Hepatic stellate cell (primary cell): Measurements from ENCODE around the gene AMBRA1.

Source experiments
- DNase-seq: peaks from one replicate; pipeline ENCODE4 v3.0.0; 2011; ENCODE audit warnings: low spot score

The AMBRA1 gene

DNA sequence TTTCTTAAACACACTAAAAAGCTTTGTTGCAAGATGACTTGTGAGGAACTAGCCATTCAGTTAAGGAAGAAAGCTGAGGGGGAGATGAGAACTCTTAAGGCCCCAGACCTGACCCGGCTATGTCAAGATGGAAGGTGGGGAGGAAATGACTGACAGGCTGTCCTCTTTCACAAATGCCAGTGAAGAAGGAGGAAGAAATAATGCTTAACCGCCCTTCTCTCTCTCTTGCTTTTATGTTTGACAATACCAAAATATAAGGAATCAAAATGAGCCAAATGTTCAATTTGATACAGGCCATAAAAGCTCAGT lies 87.4 kb downstream of the AMBRA1 start:
- DNase-seq = no peak

DNA sequence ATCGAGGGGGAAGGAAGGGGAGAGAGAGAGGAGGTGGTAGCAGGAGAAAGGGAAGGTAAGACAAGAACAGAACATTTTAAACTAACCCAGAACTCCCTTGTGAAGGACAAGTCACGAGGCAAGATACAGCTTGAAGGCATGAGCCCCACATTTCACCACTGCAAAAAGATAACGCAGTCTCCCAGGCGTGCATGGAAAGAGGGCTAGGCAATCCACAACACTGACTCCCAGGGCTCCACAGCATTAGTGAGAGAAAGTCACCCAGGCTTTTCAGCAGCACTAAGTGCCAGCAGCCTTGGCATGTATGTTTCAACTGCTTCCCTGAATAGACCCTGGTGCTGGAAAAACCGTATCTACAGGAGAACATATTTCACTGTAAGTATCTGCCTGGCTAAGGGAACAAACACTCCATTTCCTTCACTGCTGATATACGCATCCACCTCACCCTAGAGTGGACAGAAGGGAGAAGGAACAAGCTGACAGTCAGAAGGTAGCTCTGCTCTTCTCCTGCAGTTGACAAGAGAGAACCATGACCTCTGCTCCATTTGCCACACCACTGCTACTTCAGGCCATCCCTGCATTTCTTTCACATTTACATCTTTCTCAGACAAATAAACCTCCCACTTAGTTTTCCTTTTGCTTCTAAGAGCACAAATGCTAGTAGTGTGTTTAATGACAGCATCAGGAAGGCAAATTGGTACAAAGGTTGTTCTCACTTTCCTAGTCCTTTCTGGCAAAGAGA lies 87.9 kb downstream of the AMBRA1 start:
- no peak for DNase-seq

GRCh38 chr11:46504817-46505613 lies 88.8 kb downstream of the AMBRA1 start:
- DNase-seq = peak; percentile 29

- DNase-seq = no peak
These were observed 94.0 kb downstream of the AMBRA1 start for GRCh38 chr11:46499821-46500220.

DNA sequence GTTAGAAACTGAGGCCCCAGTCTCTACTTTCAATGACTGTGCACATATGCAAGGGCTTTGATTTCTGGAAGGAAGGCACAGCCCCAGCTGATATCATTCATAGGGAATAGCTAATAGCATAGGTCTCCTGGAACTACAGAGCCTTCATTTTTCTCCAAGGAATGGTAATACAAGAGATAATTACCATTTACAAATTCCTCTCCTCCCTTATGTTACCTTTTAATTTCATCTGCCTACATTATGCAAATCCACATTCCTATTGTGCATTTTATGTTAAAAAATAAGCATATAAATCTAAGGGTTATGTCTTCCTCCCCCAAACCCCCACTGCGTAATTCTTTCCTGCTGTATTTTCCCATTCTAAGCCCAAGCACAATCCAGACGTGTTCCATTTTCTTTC lies 94.9 kb downstream of the AMBRA1 start:
- DNase-seq = no peak

DNA sequence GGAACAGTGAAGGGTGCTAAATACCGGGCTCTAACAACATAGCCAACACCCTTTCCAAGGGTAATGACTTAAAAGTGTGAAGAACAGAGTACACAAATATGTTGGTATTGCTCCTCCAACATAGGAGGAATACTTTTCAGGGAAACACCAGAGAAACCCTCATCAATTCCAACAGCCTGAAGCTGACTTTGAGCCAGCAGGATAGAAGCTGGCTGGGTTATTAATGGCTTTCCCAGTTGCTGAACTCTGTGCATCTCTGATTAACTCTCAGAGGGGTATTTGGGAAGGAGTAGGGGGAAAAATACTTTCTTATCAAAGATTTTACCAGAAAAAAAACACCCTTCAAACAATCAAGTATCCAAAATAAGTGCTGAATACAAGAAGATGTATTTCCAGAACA lies 95.6 kb downstream of the AMBRA1 start:
- DNase-seq = no peak

DNA sequence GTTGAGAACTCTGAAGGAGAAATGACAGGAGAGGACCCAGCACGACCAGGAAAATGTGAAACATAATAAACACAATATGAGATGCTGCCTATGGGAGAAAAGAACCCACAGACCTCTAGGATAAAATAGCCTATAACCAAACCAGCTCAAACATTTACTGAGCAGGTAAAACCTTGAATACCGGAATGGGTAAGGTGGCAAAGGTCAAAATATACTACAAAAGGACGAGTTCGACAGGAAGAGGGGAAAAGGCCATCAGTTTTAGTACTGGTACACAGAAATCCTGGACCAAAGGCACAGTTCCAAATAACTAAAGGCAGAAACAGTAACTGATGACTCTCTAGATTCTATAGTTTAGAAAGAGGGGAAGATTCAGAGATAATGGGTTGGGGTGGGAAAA lies 96.3 kb downstream of the AMBRA1 start:
- DNase-seq = no peak

DNA sequence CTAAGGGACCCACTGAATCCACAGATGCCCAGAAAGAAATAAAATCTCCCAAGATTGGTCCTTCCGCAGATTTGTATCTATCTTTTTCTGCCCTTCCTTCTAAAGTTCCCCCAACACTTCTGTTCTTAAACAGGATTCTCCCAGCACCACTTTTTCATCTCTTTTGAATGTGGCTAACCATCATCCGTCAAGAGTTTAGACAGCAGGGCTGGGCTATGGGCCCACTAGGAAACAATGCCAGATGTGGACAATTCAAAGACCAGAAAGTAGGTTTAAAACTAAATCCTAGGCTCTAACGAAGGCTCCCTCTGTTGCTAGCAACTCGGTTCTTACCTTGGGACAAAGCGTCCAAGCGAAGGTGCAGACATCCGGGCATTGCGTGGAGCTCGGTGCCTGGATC lies 100.0 kb downstream of the AMBRA1 start:
- no peak for DNase-seq

- no peak for DNase-seq
These were observed 101.3 kb downstream of the AMBRA1 start for GRCh38 chr11:46492532-46492931.

DNA sequence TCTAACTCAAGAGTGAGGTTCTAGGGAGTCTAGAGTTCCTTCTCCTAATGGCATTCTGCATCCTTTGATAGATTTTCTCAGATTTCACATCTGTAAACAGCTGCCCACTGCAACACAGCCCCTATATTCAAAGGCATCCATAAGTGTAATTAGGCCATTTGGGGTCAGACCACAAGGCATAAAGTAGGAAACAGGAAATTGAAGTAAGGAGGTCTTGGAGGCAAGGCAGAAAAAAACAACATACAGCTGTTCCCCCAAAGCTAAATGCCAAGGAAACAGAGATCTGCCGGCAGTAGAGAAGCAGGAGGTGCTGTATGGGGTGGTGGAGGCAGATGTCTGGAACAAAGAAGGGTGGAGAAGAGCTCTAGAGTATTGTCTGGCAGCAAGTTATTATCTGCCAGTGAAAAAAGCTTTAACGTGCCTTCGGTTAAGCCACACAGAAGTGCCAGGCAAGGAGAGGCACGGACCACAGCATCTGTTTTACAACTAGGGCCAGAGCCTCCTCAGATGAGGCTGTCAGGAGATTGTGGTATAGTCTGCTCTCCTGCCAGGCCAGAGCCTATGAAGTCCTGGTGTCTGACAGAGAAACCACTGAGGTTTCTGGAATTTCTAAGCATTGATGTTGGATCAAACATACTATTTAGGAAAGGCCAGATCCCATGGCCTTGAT lies 102.0 kb downstream of the AMBRA1 start:
- no peak for DNase-seq

GRCh38 chr11:46490666-46491065 lies 103.2 kb downstream of the AMBRA1 start:
- no peak for DNase-seq

GRCh38 chr11:46489656-46490560 lies 103.9 kb downstream of the AMBRA1 start:
- DNase-seq = peak; percentile 26

DNA sequence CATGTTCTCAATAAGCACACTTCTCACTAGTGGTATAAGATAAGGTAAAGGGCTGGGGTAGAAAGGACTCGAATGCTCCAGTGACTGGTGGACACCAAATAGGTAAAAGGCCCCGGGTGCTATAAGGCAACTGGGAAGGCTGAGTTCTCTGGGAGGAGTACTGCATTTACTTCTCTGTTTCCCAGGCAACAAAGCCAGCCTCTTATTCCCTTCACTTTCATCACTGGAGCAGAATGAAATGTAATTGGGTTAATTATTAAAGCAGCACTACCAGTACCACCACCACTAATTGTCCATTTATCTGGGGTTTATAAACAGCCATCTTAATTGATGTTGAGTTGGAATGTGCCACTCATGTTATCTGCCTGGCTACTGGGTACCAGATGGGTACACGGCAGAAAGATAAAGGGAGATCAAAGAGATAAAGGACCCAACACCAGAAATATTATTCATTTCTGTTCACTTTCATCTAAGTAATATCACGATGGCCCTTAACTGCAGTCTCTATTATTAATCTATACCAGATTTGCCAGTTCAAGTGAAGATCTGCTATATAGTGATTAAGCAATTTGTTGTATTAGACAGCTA lies 107.9 kb downstream of the AMBRA1 start:
- DNase-seq = no peak

DNA sequence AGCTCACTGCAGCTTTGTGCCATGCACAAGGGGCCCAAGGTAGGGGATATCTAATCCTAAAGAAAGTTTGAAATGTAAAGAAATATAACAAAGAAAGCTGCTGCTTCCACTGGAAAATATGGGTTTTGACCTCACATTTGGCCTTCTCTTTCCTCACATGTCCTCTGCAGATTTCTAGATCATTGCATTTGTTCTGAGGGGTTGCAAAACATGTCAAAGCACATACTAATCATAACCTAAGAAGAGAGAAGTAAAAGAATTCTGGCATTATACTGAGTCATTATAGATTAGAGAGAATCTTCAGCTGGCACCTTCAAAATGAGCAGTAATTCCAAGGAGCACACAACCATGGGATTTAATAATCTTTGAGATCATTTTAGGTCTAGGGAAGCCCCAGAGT lies 109.7 kb downstream of the AMBRA1 start:
- DNase-seq = no peak

- no peak for DNase-seq
These were observed 112.9 kb downstream of the AMBRA1 start for GRCh38 chr11:46480909-46481308.

- DNase-seq = no peak
These were observed 113.6 kb downstream of the AMBRA1 start for GRCh38 chr11:46480166-46480726.

- no peak for DNase-seq
These were observed 114.2 kb downstream of the AMBRA1 start for GRCh38 chr11:46479601-46480000.

- no peak for DNase-seq
These were observed 115.6 kb downstream of the AMBRA1 start for GRCh38 chr11:46478196-46478595.

GRCh38 chr11:46477136-46477535 lies 116.7 kb downstream of the AMBRA1 start:
- no peak for DNase-seq

GRCh38 chr11:46475926-46476545 lies 117.8 kb downstream of the AMBRA1 start:
- no peak for DNase-seq
